ENCODE results near the gene SPIRE2. TPM values are rescaled to one million over a fixed set of nuclear protein-coding genes. Genes with fewer than 3 reads are reported as not detected.

SPIRE2 gene
- total and polyA plus RNA-seq, 2 of the 13 experiments (the other 11 are each of a cell fraction or from before 2014, with no cell fraction given) = 13.3 to 37.5 TPM

- TF ChIP-seq, protein P1, sequence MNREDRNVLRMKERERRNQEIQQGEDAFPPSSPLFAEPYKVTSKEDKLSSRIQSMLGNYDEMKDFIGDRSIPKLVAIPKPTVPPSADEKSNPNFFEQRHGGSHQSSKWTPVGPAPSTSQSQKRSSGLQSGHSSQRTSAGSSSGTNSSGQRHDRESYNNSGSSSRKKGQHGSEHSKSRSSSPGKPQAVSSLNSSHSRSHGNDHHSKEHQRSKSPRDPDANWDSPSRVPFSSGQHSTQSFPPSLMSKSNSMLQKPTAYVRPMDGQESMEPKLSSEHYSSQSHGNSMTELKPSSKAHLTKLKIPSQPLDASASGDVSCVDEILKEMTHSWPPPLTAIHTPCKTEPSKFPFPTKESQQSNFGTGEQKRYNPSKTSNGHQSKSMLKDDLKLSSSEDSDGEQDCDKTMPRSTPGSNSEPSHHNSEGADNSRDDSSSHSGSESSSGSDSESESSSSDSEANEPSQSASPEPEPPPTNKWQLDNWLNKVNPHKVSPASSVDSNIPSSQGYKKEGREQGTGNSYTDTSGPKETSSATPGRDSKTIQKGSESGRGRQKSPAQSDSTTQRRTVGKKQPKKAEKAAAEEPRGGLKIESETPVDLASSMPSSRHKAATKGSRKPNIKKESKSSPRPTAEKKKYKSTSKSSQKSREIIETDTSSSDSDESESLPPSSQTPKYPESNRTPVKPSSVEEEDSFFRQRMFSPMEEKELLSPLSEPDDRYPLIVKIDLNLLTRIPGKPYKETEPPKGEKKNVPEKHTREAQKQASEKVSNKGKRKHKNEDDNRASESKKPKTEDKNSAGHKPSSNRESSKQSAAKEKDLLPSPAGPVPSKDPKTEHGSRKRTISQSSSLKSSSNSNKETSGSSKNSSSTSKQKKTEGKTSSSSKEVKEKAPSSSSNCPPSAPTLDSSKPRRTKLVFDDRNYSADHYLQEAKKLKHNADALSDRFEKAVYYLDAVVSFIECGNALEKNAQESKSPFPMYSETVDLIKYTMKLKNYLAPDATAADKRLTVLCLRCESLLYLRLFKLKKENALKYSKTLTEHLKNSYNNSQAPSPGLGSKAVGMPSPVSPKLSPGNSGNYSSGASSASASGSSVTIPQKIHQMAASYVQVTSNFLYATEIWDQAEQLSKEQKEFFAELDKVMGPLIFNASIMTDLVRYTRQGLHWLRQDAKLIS (CRISPR knock-in tag; IDR thresholded peaks at IDR 0.05) = no peak
- TF ChIP-seq, protein P2, sequence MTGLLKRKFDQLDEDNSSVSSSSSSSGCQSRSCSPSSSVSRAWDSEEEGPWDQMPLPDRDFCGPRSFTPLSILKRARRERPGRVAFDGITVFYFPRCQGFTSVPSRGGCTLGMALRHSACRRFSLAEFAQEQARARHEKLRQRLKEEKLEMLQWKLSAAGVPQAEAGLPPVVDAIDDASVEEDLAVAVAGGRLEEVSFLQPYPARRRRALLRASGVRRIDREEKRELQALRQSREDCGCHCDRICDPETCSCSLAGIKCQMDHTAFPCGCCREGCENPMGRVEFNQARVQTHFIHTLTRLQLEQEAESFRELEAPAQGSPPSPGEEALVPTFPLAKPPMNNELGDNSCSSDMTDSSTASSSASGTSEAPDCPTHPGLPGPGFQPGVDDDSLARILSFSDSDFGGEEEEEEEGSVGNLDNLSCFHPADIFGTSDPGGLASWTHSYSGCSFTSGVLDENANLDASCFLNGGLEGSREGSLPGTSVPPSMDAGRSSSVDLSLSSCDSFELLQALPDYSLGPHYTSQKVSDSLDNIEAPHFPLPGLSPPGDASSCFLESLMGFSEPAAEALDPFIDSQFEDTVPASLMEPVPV (CRISPR knock-in tag; IDR thresholded peaks at IDR 0.05) = no peak
- TF ChIP-seq, protein P3, sequence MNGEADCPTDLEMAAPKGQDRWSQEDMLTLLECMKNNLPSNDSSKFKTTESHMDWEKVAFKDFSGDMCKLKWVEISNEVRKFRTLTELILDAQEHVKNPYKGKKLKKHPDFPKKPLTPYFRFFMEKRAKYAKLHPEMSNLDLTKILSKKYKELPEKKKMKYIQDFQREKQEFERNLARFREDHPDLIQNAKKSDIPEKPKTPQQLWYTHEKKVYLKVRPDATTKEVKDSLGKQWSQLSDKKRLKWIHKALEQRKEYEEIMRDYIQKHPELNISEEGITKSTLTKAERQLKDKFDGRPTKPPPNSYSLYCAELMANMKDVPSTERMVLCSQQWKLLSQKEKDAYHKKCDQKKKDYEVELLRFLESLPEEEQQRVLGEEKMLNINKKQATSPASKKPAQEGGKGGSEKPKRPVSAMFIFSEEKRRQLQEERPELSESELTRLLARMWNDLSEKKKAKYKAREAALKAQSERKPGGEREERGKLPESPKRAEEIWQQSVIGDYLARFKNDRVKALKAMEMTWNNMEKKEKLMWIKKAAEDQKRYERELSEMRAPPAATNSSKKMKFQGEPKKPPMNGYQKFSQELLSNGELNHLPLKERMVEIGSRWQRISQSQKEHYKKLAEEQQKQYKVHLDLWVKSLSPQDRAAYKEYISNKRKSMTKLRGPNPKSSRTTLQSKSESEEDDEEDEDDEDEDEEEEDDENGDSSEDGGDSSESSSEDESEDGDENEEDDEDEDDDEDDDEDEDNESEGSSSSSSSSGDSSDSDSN (CRISPR knock-in tag; IDR thresholded peaks at IDR 0.05) = no peak
- TF ChIP-seq, protein P4, sequence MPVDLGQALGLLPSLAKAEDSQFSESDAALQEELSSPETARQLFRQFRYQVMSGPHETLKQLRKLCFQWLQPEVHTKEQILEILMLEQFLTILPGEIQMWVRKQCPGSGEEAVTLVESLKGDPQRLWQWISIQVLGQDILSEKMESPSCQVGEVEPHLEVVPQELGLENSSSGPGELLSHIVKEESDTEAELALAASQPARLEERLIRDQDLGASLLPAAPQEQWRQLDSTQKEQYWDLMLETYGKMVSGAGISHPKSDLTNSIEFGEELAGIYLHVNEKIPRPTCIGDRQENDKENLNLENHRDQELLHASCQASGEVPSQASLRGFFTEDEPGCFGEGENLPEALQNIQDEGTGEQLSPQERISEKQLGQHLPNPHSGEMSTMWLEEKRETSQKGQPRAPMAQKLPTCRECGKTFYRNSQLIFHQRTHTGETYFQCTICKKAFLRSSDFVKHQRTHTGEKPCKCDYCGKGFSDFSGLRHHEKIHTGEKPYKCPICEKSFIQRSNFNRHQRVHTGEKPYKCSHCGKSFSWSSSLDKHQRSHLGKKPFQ (CRISPR knock-in tag; IDR thresholded peaks at IDR 0.05; ENCODE audit: insufficient replicate concordance) = no peak
- no peak for TF ChIP-seq FOXP1 (IDR thresholded peaks at IDR 0.05)
- 0 out of 2 replicates have a peak, but pooled peaks have one; percentile 12 for TF ChIP-seq FOXP1 (CRISPR knock-in tag; IDR thresholded peaks at IDR 0.05)
- no peak for TF ChIP-seq BRCA1 (CRISPR knock-in tag; IDR thresholded peaks at IDR 0.05)
- TF ChIP-seq ZNF577 (CRISPR knock-in tag; IDR thresholded peaks at IDR 0.05; ENCODE audit: borderline replicate concordance, low read depth) = no peak
- no peak for TF ChIP-seq NR2F2 (IDR thresholded peaks at IDR 0.05; ENCODE audit: borderline replicate concordance, low read depth)
- no peak for TF ChIP-seq PRDM4 (CRISPR knock-in tag; IDR thresholded peaks at IDR 0.05; ENCODE audit: borderline replicate concordance)
- TF ChIP-seq ZFX (CRISPR knock-in tag; IDR thresholded peaks at IDR 0.05; ENCODE audit: low read depth) = 0 out of 2 replicates have a peak, but pooled peaks have one; percentile 1
These were observed 1.5 kb upstream of the SPIRE2 start (continued) for GRCh38 chr16:89826531-89827382.

All from HepG2 (cell line).